Measurements from ENCODE around the gene NCKAP5. TPM values are rescaled to one million over a fixed set of nuclear protein-coding genes. Genes with fewer than 3 reads are reported as not detected.

NCKAP5 gene
- total and polyA plus RNA-seq, 2 donors, result 1.9 to 2.0 TPM

DNA sequence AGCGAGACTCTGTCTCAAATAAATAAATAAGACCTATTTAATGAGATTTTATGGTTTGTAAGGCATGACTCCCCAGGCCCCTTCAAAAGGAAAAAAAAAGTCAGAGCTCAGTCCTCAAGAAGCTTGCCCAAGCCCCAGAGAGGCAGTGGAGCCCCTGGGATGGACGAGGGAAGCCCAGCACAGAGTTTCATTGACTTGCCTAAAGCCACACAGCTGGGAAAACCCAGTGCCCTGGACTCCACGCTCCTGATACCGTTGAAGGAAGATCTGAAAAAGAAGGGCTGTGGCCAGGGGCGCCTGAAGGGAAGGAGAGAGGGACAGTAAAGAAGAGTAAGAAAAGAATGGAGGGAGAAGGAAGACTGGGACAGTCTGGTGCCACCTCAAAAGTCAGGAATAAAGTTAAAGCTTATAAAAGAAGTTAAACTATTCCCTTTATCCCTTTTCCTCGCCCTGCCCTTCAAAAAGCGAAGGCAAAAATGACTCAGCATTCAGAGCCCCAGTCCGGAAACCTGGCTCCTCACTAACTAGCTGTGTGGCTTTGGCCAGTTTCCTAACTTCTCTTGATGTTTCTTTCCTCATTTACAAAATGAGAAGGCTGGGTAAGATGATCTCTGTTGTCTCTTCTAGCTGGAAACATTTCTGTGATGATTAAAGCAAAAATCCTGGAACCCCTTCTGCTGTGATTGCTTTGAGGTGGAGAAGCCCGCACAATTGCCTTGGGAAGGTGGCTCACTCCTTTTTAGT lies 945.0 kb downstream of the NCKAP5 start:
- 78% methylated on average over 9 of the region's 9 CpGs for WGBS
- Histone ChIP-seq H3K9me3 (ENCODE audit: control insufficient read depth in 2 of 2, insufficient read depth in 1 of 2, low read length in 1 of 2) (no peaks in the 10 kb centered on the region), H3K27ac (ENCODE audit: low read depth in 1 of 2, low read length in 1 of 2) (no peak overlapping the region), H3K36me3 (ENCODE audit: control insufficient read depth in 2 of 2, insufficient read depth in 2 of 2, low read length in 1 of 2) (no peaks in the 10 kb centered on the region), H3K4me3 (ENCODE audit: low read length in 2 of 2) (no peak overlapping the region), H3K27me3 (ENCODE audit: control insufficient read depth in 2 of 2, insufficient read depth in 1 of 2, low read length in 1 of 2) (no peaks in the 10 kb centered on the region), H3K4me1 (ENCODE audit: control insufficient read depth in 2 of 2, insufficient read depth in 2 of 2, low read length in 2 of 2) (no peaks in the 10 kb centered on the region)
- DNase-seq (ENCODE audit: low read depth in 6 of 9, low spot score in 9 of 9), result peak in 1 of 9 donors; percentile 5

Measured in thymus (tissue), 11 donors.